HG03045 (cell line): ENCODE results near the gene VEZT.
"Not testable (repeated sequence)": the region's sequence is repeated elsewhere in the genome, so short reads cannot be mapped to it uniquely, and the experiment has no call there.

Experiments used
- ATAC-seq: cut with Tn5 transposase; IDR thresholded peaks from one replicate; pipeline ENCODE4 v1.9.1; 2021; ENCODE audit warnings: mild to moderate bottlenecking, moderate library complexity; ENCODE audit not compliant: unreplicated experiment

VEZT gene

GRCh38 chr12:95253386-95253785 is 35.8 kb downstream of the VEZT start:
- ATAC-seq: no peak

DNA sequence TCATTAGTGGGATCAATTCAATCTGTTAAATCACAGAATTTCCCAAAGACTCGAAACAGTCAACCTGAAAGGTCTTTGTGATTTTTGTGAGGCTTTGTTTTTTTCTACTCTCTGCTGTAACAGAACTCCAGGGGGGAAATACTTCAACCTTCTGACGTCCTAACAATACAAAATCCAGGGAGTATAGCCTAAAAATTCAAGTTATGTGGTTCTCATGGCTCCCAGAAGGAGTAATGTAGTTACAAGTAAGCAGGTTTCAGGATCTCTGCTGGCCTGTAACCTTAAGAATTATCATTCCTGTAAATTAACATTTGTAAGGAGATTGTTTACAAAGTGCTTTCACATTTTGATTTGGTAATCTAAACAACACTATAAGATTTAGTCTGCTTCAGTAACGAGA is 39.9 kb downstream of the VEZT start:
- no peak for ATAC-seq

- no peak for ATAC-seq
Measured at GRCh38 chr12:95258151-95258550, 40.5 kb downstream of the VEZT start.

DNA sequence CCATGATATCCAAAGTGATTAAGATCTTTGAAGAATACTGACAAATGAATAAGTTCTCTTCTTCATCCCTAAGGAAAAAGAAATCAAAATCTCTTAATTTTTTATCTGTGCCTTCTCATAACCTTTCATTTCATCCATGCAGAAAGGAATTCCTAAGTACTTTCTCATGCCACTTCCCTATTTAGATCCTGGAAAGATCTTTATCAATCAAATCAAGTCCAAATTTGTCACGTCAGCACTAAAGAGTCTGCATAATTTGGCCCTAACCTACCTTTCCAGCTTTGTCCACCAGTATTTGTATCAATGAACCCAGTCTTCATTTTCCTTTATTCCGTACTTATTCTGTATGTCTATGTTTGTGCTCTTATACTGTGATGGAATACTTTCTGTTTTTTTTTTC is 41.2 kb downstream of the VEZT start:
- no peak for ATAC-seq

DNA sequence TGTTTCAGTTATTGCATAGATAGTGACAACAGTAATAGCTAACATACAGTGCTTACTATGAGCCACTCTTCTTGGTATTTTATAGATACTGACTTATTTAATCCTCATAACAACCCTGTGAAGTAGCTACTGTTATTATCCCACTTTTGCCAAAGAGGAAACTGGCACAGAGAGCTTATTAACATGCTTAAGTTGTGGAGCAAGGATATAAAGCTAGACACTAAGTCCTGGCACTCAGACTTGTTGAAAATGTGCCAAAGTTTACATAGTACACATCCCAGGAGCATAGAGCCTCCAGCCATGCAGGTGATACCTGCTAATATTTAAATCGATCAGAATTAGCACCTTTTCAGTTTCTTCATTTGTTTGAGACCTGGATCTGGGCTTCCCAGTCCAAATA is 41.8 kb downstream of the VEZT start:
- no peak for ATAC-seq

- ATAC-seq: no peak
Measured at GRCh38 chr12:95261109-95261508, 43.5 kb downstream of the VEZT start.

DNA sequence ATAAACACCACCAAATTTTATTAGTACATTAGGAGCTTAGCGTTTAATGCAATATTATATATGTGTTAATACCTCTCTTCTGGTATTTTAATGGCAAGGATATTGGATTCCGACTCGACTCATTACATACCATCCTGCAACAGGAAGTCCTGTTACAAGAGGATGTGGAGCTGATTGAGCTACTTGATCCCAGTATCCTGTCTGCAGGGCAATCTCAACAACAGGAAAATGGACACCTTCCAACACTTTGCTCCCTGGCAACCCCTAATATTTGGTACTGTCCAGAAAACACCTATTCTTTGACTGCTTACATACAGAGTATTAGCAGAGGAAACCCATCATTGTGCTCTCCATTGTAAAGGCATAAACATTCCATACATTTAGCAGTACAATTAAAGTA is 45.2 kb downstream of the VEZT start:
- no peak for ATAC-seq

DNA sequence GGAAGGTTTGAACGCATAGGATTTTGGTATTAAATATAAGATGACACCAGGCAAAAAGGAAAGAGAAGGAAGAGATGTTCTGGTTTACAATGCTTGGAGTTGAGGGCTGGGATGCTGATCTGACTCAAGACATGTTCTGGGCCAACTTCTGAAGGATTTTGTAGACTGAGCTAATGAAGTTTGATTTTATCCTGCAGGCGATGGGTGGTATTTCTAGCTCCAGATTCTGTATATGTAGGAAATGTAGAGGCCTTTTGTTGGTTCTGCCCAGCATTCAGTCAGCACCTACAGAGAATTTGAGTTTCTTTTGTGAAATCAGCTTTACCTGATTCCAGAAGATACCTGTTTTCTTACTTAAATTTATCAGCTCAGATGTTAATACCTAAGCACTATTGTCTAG is 48.2 kb downstream of the VEZT start:
- ATAC-seq: no peak

DNA sequence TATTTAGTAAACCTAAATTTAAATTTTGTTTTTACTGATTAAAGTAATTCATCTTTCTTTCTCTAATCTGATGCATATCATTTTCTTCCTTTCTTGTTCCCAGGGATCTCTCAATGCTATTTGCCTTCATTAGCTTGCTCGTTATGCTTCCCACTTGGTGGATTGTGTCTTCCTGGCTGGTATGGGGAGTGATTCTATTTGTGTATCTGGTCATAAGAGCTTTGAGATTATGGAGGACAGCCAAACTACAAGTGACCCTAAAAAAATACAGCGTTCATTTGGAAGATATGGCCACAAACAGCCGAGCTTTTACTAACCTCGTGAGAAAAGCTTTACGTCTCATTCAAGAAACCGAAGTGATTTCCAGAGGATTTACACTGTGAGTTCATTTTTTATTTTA is 48.6 kb downstream of the VEZT start:
- no peak for ATAC-seq

- ATAC-seq: no peak
Measured at GRCh38 chr12:95269892-95270291, 52.3 kb downstream of the VEZT start.

- ATAC-seq: no peak
Measured at GRCh38 chr12:95271465-95271864, 53.9 kb downstream of the VEZT start.

- no peak for ATAC-seq
Measured at GRCh38 chr12:95277139-95277538, 59.5 kb downstream of the VEZT start.

DNA sequence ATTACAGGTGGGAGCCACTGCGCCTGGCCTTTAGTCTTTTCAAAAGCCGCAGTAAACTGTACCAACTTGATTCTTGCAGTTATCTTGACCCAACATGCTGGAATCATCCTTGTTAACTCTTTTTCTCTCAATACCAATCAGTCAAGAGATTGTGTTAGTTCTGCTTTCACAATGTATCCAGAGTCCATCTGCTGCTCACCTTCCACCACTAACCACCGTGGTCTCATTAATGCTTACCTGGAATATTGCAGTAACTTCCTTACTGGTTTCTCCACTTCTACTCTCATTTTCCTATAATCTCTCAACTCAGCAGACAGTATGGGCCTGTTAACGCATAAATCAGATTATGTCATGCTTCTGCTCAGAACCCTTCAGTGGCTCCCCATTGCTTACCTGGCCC is 62.2 kb downstream of the VEZT start:
- no peak for ATAC-seq

- no peak for ATAC-seq
Measured at GRCh38 chr12:95282266-95282665, 64.7 kb downstream of the VEZT start.

DNA sequence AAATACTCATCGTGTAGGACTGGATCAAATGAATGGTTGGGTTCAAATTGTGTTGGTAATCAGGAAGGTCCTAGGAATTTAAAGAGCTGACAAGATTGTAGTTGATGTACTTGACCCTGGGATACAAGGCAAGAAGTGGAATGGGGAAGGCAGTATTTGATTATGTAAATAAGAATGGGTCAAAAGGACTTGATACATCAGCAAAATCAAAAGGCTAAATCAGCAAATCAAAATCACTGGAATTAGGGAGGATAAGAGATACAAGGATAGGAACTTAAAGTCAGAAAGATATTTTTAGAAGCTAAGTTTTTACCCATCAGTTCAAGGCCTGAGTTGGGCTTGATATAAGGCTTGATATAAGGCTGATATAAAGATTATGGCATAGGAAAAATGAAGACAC is 65.8 kb downstream of the VEZT start:
- ATAC-seq: no peak

DNA sequence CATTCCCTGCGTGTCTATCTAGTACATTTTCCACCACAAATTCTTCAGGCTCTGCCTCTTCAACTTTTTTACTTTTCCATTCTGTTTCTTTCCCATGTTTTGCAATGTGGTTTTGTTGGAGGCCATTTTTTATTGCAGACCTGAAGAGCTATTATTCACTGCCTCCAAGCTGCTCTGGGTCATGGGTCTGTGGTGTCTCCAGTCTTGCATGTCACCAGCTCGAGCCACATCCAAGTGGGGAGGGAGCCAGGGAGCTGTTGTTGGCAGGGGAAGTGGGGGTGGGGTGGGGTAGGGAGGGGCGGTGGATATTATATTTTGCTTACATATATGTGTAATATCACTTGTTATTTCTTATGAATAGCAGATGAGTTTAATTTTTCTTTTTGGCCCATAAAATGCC is 69.1 kb downstream of the VEZT start:
- no peak for ATAC-seq

GRCh38 chr12:95291501-95291900 is 73.9 kb downstream of the VEZT start:
- no peak for ATAC-seq

GRCh38 chr12:95298916-95299315 is 81.3 kb downstream of the VEZT start:
- no peak for ATAC-seq

GRCh38 chr12:95300286-95300685 is 82.7 kb downstream of the VEZT start:
- ATAC-seq: no peak

DNA sequence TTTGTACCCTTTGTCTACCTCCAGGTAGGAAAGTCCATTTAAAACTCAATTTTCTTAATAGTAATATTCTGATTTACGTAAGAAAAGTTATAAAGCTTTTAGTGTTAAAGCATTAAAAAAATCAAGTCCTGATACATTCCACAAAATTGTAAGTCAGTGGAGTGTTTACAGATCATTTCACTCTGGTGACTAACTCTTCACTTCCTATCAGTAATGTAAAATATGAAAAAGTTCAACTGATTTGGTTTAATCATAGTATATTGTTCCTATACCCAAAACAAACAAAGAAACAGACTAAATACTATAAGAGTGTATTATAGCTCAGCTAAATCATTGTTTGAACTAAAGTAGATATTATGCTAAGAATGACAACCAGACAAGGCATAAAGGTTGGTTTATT is 85.9 kb downstream of the VEZT start:
- ATAC-seq: no peak

- ATAC-seq: no peak
Measured at GRCh38 chr12:95304673-95305198, 87.1 kb downstream of the VEZT start.

GRCh38 chr12:95312656-95313055 is 95.0 kb downstream of the VEZT start:
- no peak for ATAC-seq

DNA sequence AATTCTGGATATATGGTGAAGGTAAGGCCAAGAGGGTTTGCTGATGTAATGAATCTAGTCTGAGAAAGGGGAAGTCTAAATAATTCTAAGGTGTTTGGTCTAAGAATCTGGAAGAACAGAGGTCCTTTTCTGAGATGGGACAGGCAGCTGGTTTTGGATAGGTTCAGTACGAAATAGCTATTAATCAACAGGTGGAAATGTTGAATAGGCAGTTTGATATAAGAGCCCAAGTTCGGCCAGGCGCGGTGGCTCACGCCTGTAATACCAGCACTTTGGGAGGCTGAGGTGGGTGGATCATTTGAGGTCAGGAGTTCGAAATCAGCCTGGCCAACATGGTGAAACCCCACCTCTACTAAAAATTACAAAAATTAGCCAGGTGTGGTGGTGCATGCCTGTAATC is 97.1 kb downstream of the VEZT start:
- ATAC-seq: not testable (repeated sequence)

- no peak for ATAC-seq
Measured at GRCh38 chr12:95316798-95317197, 99.2 kb downstream of the VEZT start.
